BLaER1 treated with 17β-estradiol and CSF1 and Interleukin-3, amounts not matched to agents 10 nM and 100 nM (cell line): Measurements from ENCODE around the gene EPN3.

Experiments
- H3K27ac ChIP-seq, 11 experiments: shearing (Covaris generic); formaldehyde crosslinking; 2 replicates each; pipeline ENCODE4 v1.8.1; 2022
- H3K27me3 ChIP-seq, 11 experiments: shearing (Covaris generic); formaldehyde crosslinking; 2 replicates each; pipeline ENCODE4 v1.8.1; 2022
- H3K36me3 ChIP-seq, 11 experiments: shearing (Covaris generic); formaldehyde crosslinking; 2 replicates each; pipeline ENCODE4 v1.8.1; 2022
- H3K4me1 ChIP-seq, 10 experiments: shearing (Covaris generic); formaldehyde crosslinking; 2 replicates each; pipeline ENCODE4 v1.8.1; 2022
- H3K4me2 ChIP-seq, 11 experiments: shearing (Covaris generic); formaldehyde crosslinking; 2 replicates each; pipeline ENCODE4 v1.8.1; 2022
- H3K4me3 ChIP-seq, 10 experiments: shearing (Covaris generic); formaldehyde crosslinking; 2 replicates each; pipeline ENCODE4 v1.8.1; 2022
- H3K9ac ChIP-seq, 11 experiments: shearing (Covaris generic); formaldehyde crosslinking; 2 replicates each; pipeline ENCODE4 v1.8.1; 2022
- H3K9me3 ChIP-seq, 11 experiments: shearing (Covaris generic); formaldehyde crosslinking; replicated peaks in 1 of 11; 2 replicates each; pipeline ENCODE4 v1.8.1; 2022
- H4K20me1 ChIP-seq, 11 experiments: shearing (Covaris generic); formaldehyde crosslinking; 2 replicates each; pipeline ENCODE4 v1.8.1; 2022
- Cebpa-rat ChIP-seq, 11 experiments: shearing (Covaris generic); IDR thresholded peaks; 2 replicates each; pipeline ENCODE4 v1.8.1; 2022

EPN3 gene

GRCh38 chr17:50558581-50558940 lies 26.0 kb downstream of the EPN3 start:
- peak overlapping the region in 8 of 11 experiments; percentile 96 to 99 (median 98); a peak in 15 of 22 replicates for H3K4me2 ChIP-seq
- peaks cover 71 to 81% (median 74%) of the 10 kb centered on the region in 11 experiments for H3K27me3 ChIP-seq

GRCh38 chr17:50558941-50559614 lies 26.5 kb downstream of the EPN3 start:
- Histone ChIP-seq H3K27me3 (peaks cover 76 to 86% (median 79%) of the 10 kb centered on the region in 11 experiments), H3K4me2 (peak overlapping the region; percentile 94 to 99 (median 98)), H3K4me1 (peaks cover 21 to 34% (median 25%) of the 10 kb centered on the region in 10 experiments), H3K36me3 (no peaks in the 10 kb centered on the region), H3K4me3 (peak overlapping the region in 8 of 10 experiments; percentile 8 to 71 (median 26); a peak in 5 of 20 replicates), H4K20me1 (peaks cover 0 to 73% (median 48%) of the 10 kb centered on the region in 11 experiments; a peak in 18 of 22 replicates), H3K9me3 (peaks cover 0 to 9% (median 0%) of the 10 kb centered on the region in 11 experiments; a peak in 4 of 22 replicates), H3K9ac (no peak overlapping the region), H3K27ac (no peak overlapping the region)
- TF ChIP-seq Cebpa-rat (IDR thresholded peaks at IDR 0.05): no peak

More at GRCh38 chr17:50558581-50558940, 26.0 kb downstream of the EPN3 start:
- Histone ChIP-seq H3K4me3 (0 out of 20 replicates have a peak overlapping the region, but pooled peaks of 3 of the 10 experiments have one; percentile 8 to 39 (median 9)), H3K27ac (no peak overlapping the region), H3K4me1 (peaks cover 21 to 34% (median 25%) of the 10 kb centered on the region in 10 experiments), H3K9ac (no peak overlapping the region), H4K20me1 (peaks cover 0 to 71% (median 45%) of the 10 kb centered on the region in 11 experiments; a peak in 18 of 22 replicates), H3K9me3 (peaks cover 0 to 9% (median 0%) of the 10 kb centered on the region in 11 experiments; a peak in 4 of 22 replicates), H3K36me3 (no peaks in the 10 kb centered on the region)
- TF ChIP-seq Cebpa-rat (IDR thresholded peaks at IDR 0.05): no peak

GRCh38 chr17:50559674-50560184 lies 27.2 kb downstream of the EPN3 start:
- Histone ChIP-seq H3K27ac (no peak overlapping the region), H4K20me1 (peaks cover 0 to 72% (median 48%) of the 10 kb centered on the region in 11 experiments; a peak in 18 of 22 replicates), H3K4me1 (peaks cover 21 to 34% (median 25%) of the 10 kb centered on the region in 10 experiments), H3K27me3 (peaks cover 83 to 92% (median 85%) of the 10 kb centered on the region in 11 experiments), H3K9me3 (peaks cover 0 to 9% (median 0%) of the 10 kb centered on the region in 11 experiments; a peak in 4 of 22 replicates), H3K36me3 (no peaks in the 10 kb centered on the region), H3K4me2 (peak overlapping the region; percentile 94 to 99 (median 98)), H3K9ac (no peak overlapping the region), H3K4me3 (peak overlapping the region; percentile 22 to 71 (median 59); a peak in 13 of 20 replicates)
- no peak for TF ChIP-seq Cebpa-rat (IDR thresholded peaks at IDR 0.05)

- Histone ChIP-seq H3K4me2 (peak within 1 kb of the TSS; percentile 94 to 99 (median 98)), H4K20me1 (peaks cover 0 to 72% (median 48%) of the 10 kb centered on the region in 11 experiments; a peak in 18 of 22 replicates), H3K9ac (peak within 1 kb of the TSS in 10 of 11 experiments; percentile 42 to 70 (median 57); a peak in 15 of 22 replicates), H3K4me1 (peaks cover 21 to 34% (median 26%) of the 10 kb centered on the region in 10 experiments), H3K4me3 (peak within 1 kb of the TSS; percentile 44 to 71 (median 59)), H3K27ac (no peak within 1 kb of the TSS), H3K36me3 (no peaks in the 10 kb centered on the region), H3K27me3 (peaks cover 89 to 98% (median 91%) of the 10 kb centered on the region in 11 experiments), H3K9me3 (peaks cover 0 to 9% (median 0%) of the 10 kb centered on the region in 11 experiments; a peak in 4 of 22 replicates)
- no peak for TF ChIP-seq Cebpa-rat (IDR thresholded peaks at IDR 0.05)
These were observed 27.8 kb downstream of the EPN3 start, which contains the start of gene CACNA1G for GRCh38 chr17:50560185-50560824. TSS of gene CACNA1G (plus strand) at chr17:50560715. CDS start at chr17:50561460, 745 bp downstream.

- H3K4me2 ChIP-seq: peak overlapping the region; percentile 94 to 99 (median 98)
- H3K27me3 ChIP-seq: peaks cover 91 to 100% (median 99%) of the 10 kb centered on the region in 11 experiments
- peak overlapping the region in 10 of 11 experiments; percentile 42 to 70 (median 57); a peak in 15 of 22 replicates for H3K9ac ChIP-seq
- peaks cover 21 to 35% (median 28%) of the 10 kb centered on the region in 10 experiments for H3K4me1 ChIP-seq
- TF ChIP-seq Cebpa-rat (IDR thresholded peaks at IDR 0.05): no peak
- H4K20me1 ChIP-seq: peaks cover 0 to 64% (median 48%) of the 10 kb centered on the region in 11 experiments; a peak in 18 of 22 replicates
- peak overlapping the region; percentile 44 to 71 (median 59) for H3K4me3 ChIP-seq
- no peak overlapping the region for H3K27ac ChIP-seq
- H3K9me3 ChIP-seq: peaks cover 0 to 9% (median 0%) of the 10 kb centered on the region in 11 experiments; a peak in 4 of 22 replicates
- no peaks in the 10 kb centered on the region for H3K36me3 ChIP-seq
These were observed 28.6 kb downstream of the EPN3 start for GRCh38 chr17:50560931-50561745.

- Histone ChIP-seq H3K4me2 (peak overlapping the region in 10 of 11 experiments; percentile 94 to 99 (median 98); a peak in 12 of 22 replicates), H3K4me1 (peaks cover 21 to 35% (median 28%) of the 10 kb centered on the region in 10 experiments), H3K36me3 (no peaks in the 10 kb centered on the region)
These were observed 29.2 kb downstream of the EPN3 start for GRCh38 chr17:50561746-50562141.

GRCh38 chr17:50562242-50563091 lies 29.9 kb downstream of the EPN3 start:
- no peak for TF ChIP-seq Cebpa-rat (IDR thresholded peaks at IDR 0.05)
- Histone ChIP-seq H3K4me3 (no peak overlapping the region), H3K36me3 (no peaks in the 10 kb centered on the region), H3K9me3 (peaks cover 0 to 9% (median 0%) of the 10 kb centered on the region in 11 experiments; a peak in 4 of 22 replicates), H3K4me2 (peak overlapping the region in 3 of 11 experiments; percentile 25 to 40 (median 26); a peak in 4 of 22 replicates), H4K20me1 (peaks cover 0 to 64% (median 45%) of the 10 kb centered on the region in 11 experiments; a peak in 18 of 22 replicates), H3K27me3 (peaks cover 89 to 100% (median 100%) of the 10 kb centered on the region in 11 experiments), H3K9ac (no peak overlapping the region), H3K4me1 (peaks cover 21 to 35% (median 28%) of the 10 kb centered on the region in 10 experiments), H3K27ac (no peak overlapping the region)

More at GRCh38 chr17:50561746-50562141, 29.2 kb downstream of the EPN3 start:
- peak overlapping the region in 2 of 10 experiments; percentile 61 to 65; a peak in 3 of 20 replicates for H3K4me3 ChIP-seq
- peaks cover 0 to 63% (median 48%) of the 10 kb centered on the region in 11 experiments; a peak in 18 of 22 replicates for H4K20me1 ChIP-seq
- peaks cover 0 to 9% (median 0%) of the 10 kb centered on the region in 11 experiments; a peak in 4 of 22 replicates for H3K9me3 ChIP-seq
- H3K9ac ChIP-seq: no peak overlapping the region
- TF ChIP-seq Cebpa-rat (IDR thresholded peaks at IDR 0.05): no peak
- H3K27me3 ChIP-seq: peaks cover 94 to 100% (median 100%) of the 10 kb centered on the region in 11 experiments
- H3K27ac ChIP-seq: no peak overlapping the region
